HG02763 (cell line): ENCODE results near the gene PDE6G.

ENCODE experiments used
- ATAC-seq: cut with Tn5 transposase; IDR thresholded peaks from one replicate; pipeline ENCODE4 v1.9.1; 2021; ENCODE audit warnings: mild to moderate bottlenecking, moderate library complexity; ENCODE audit not compliant: unreplicated experiment

The PDE6G gene

GRCh38 chr17:81656118-81656743 is at the start of gene PDE6G:
TSS of gene PDE6G (minus strand) at chr17:81656542. CDS start at chr17:81653305, 3,237 bp downstream.
- ATAC-seq, result no peak

GRCh38 chr17:81705518-81706231 is 49.3 kb upstream of the PDE6G start:
- no peak for ATAC-seq

GRCh38 chr17:81703747-81704654 is 47.7 kb upstream of the PDE6G start:
- ATAC-seq, result no peak

GRCh38 chr17:81702934-81703746 is 46.8 kb upstream of the PDE6G start, which contains the start of gene MRPL12:
TSS of gene MRPL12 (plus strand) at chr17:81703367. CDS start at chr17:81703502, 135 bp downstream.
- ATAC-seq, result peak; percentile 90

- ATAC-seq, result no peak
These were observed 45.1 kb upstream of the PDE6G start for GRCh38 chr17:81701288-81702071.

GRCh38 chr17:81700353-81701287 is 44.3 kb upstream of the PDE6G start:
- no peak for ATAC-seq

- ATAC-seq, result no peak
These were observed 41.1 kb upstream of the PDE6G start for GRCh38 chr17:81697261-81698044.

- ATAC-seq, result no peak
These were observed 40.0 kb upstream of the PDE6G start for GRCh38 chr17:81696218-81696941.

GRCh38 chr17:81695801-81696200 is 39.5 kb upstream of the PDE6G start:
- no peak for ATAC-seq

GRCh38 chr17:81695211-81695610 is 38.9 kb upstream of the PDE6G start:
- no peak for ATAC-seq

GRCh38 chr17:81694810-81695209 is 38.5 kb upstream of the PDE6G start:
- ATAC-seq, result no peak

- ATAC-seq, result no peak
These were observed 37.3 kb upstream of the PDE6G start for GRCh38 chr17:81693509-81694210.

GRCh38 chr17:81691608-81692007 is 35.3 kb upstream of the PDE6G start:
- ATAC-seq, result no peak

GRCh38 chr17:81691196-81691595 is 34.9 kb upstream of the PDE6G start:
- no peak for ATAC-seq

- no peak for ATAC-seq
These were observed 34.2 kb upstream of the PDE6G start for GRCh38 chr17:81690549-81690948.

- no peak for ATAC-seq
These were observed 33.7 kb upstream of the PDE6G start for GRCh38 chr17:81690066-81690465.

GRCh38 chr17:81688616-81689015 is 32.3 kb upstream of the PDE6G start:
- no peak for ATAC-seq
